Spleen (tissue), 7 donors: Measurements from ENCODE around the gene EPHB1.

ENCODE experiments used
- POLR2A ChIP-seq, 3 donors: fragments of 450-650 bp; IDR thresholded peaks; one replicate each; pipeline ENCODE4 v1.5.1; 2017; ENCODE audit warnings: antibody characterized with exemption in 3 of 3, mild to moderate bottlenecking in 1 of 3
- POLR2AphosphoS5 ChIP-seq, 3 donors: sonication (generic); formaldehyde crosslinking; IDR thresholded peaks; one replicate each; pipeline ENCODE4 v1.5.1; 2017; ENCODE audit warnings: antibody characterized with exemption in 3 of 3
- TF ChIP-seq, protein P1 (sequence below), 11 experiments: fragments of 200-600 bp in 7 of 11; fragments of 450-650 bp in 4 of 11; sonication (generic) in 4 of 11; IDR thresholded peaks in 8 of 11; conservative IDR thresholded peaks in 3 of 11; 1 replicate in 7 of 11; 2 replicates in 4 of 11; pipeline versions ENCODE4 v1.4.0 to v1.8.0; 2016 to 2021; ENCODE audit warnings: antibody characterized with exemption in 11 of 11, inconsistent platforms in 4 of 11, mild to moderate bottlenecking in 1 of 11
- donor health status: DM: no; HTN: no; CAD: no; lungs with moderate emphysema.
- donor health status: DM: no; HTN: no; CAD: no.
- donor health status: DM: no; HTN: no; CAD: no.

DNA sequence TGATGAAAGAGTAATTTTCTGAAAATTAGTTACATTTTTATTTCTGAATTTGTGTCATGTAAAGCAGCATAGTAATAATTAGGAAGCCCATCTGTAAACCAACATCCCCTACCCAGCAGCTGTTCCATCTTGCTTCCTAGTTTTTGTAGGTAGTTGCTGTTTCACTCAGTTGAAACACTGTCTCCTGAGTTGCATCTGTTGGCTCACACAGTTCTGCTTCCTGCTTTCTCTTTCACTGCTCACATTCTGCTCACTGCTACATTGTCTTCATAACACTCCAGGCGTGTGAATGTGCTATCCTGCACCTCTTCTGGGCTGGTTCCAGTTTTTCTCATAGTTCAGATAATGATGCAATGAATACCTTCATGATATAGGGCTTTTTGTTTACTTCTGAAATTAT is 123.4 kb downstream of the EPHB1 start:
- TF ChIP-seq, protein P1, sequence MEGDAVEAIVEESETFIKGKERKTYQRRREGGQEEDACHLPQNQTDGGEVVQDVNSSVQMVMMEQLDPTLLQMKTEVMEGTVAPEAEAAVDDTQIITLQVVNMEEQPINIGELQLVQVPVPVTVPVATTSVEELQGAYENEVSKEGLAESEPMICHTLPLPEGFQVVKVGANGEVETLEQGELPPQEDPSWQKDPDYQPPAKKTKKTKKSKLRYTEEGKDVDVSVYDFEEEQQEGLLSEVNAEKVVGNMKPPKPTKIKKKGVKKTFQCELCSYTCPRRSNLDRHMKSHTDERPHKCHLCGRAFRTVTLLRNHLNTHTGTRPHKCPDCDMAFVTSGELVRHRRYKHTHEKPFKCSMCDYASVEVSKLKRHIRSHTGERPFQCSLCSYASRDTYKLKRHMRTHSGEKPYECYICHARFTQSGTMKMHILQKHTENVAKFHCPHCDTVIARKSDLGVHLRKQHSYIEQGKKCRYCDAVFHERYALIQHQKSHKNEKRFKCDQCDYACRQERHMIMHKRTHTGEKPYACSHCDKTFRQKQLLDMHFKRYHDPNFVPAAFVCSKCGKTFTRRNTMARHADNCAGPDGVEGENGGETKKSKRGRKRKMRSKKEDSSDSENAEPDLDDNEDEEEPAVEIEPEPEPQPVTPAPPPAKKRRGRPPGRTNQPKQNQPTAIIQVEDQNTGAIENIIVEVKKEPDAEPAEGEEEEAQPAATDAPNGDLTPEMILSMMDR (IDR thresholded peaks at IDR 0.05 in 8 of 11, conservative IDR thresholded peaks at IDR 0.05 in 3 of 11) = no peak
- TF ChIP-seq POLR2AphosphoS5 (IDR thresholded peaks at IDR 0.05) (no peak), POLR2A (IDR thresholded peaks at IDR 0.05) (no peak)
